Activated CD4-positive, CD25-positive, alpha-beta regulatory T cell treated with anti-CD3 and anti-CD28 coated beads, Interleukin-2, amount 50 U/mL, for 72 hours (primary cell): ENCODE data around the gene OR7G2.

Experiments
- DNase-seq: peaks from one replicate; pipeline ENCODE4 v3.0.0; 2021

The OR7G2 gene

GRCh38 chr19:9107375-9107774 is at the start of gene OR7G2:
OR7G2 (minus strand) TSS chr19:9107475; CDS start chr19:9103243, 4,232 bp downstream.
- DNase-seq = no peak

GRCh38 chr19:9156304-9156703 is 49.0 kb upstream of the OR7G2 start:
- no peak for DNase-seq

- DNase-seq = no peak
Measured at GRCh38 chr19:9155591-9155990, 48.3 kb upstream of the OR7G2 start.

- no peak for DNase-seq
Measured at GRCh38 chr19:9151367-9151766, 44.1 kb upstream of the OR7G2 start.

GRCh38 chr19:9150650-9151049 is 43.4 kb upstream of the OR7G2 start:
- no peak for DNase-seq

- DNase-seq = no peak
Measured at GRCh38 chr19:9149997-9150396, 42.7 kb upstream of the OR7G2 start.

GRCh38 chr19:9148697-9149096 is 41.4 kb upstream of the OR7G2 start:
- DNase-seq = no peak

- DNase-seq = no peak
Measured at GRCh38 chr19:9146882-9147281, 39.6 kb upstream of the OR7G2 start.

- DNase-seq = no peak
Measured at GRCh38 chr19:9144920-9145319, 37.6 kb upstream of the OR7G2 start.

- DNase-seq = peak; percentile 85
Measured at GRCh38 chr19:9140159-9140874, 33.0 kb upstream of the OR7G2 start, which contains the start of gene ZNF317. ZNF317 (plus strand) TSS chr19:9140397; CDS start chr19:9156017, 15,620 bp downstream.

GRCh38 chr19:9139609-9140158 is 32.4 kb upstream of the OR7G2 start:
- no peak for DNase-seq

- no peak for DNase-seq
Measured at GRCh38 chr19:9132422-9132821, 25.1 kb upstream of the OR7G2 start.

- DNase-seq = no peak
Measured at GRCh38 chr19:9130965-9131364, 23.7 kb upstream of the OR7G2 start.

GRCh38 chr19:9128171-9128570 is 20.9 kb upstream of the OR7G2 start:
- no peak for DNase-seq

GRCh38 chr19:9126900-9127405 is 19.7 kb upstream of the OR7G2 start, which contains the start of gene OR7G3:
OR7G3 (minus strand) TSS chr19:9126950; CDS start chr19:9126950, 0 bp downstream.
- DNase-seq = no peak

GRCh38 chr19:9116547-9116946 is 9.3 kb upstream of the OR7G2 start:
- DNase-seq = no peak

- DNase-seq = no peak
Measured at GRCh38 chr19:9115307-9115813, 8.1 kb upstream of the OR7G2 start, which contains the start of gene OR7G1. OR7G1 (minus strand) TSS chr19:9115763; CDS start chr19:9115763, 0 bp downstream.

- DNase-seq = no peak
Measured at GRCh38 chr19:9109959-9110358, 2.7 kb upstream of the OR7G2 start.

- DNase-seq = no peak
Measured at GRCh38 chr19:9086761-9087160, 20.5 kb downstream of the OR7G2 start, which contains the start of gene OR1M1. OR1M1 (plus strand) TSS chr19:9087061; CDS start chr19:9093245, 6,184 bp downstream.

GRCh38 chr19:9078651-9079050 is 28.6 kb downstream of the OR7G2 start:
- DNase-seq = no peak

GRCh38 chr19:9076901-9077300 is 30.4 kb downstream of the OR7G2 start:
- DNase-seq = no peak

- no peak for DNase-seq
Measured at GRCh38 chr19:9075064-9075949, 32.0 kb downstream of the OR7G2 start.

GRCh38 chr19:9073806-9074205 is 33.5 kb downstream of the OR7G2 start:
- no peak for DNase-seq
